ENCODE results near the gene ARHGAP45. TPM values are rescaled to one million over a fixed set of nuclear protein-coding genes. Genes with fewer than 3 reads are reported as not detected.
"Not testable (repeated sequence)": the region's sequence is repeated elsewhere in the genome, so short reads cannot be mapped to it uniquely, and the experiment has no call there.

The ARHGAP45 gene
- total RNA-seq, 1 experiment from 2014 or later = 11.6 TPM

DNA sequence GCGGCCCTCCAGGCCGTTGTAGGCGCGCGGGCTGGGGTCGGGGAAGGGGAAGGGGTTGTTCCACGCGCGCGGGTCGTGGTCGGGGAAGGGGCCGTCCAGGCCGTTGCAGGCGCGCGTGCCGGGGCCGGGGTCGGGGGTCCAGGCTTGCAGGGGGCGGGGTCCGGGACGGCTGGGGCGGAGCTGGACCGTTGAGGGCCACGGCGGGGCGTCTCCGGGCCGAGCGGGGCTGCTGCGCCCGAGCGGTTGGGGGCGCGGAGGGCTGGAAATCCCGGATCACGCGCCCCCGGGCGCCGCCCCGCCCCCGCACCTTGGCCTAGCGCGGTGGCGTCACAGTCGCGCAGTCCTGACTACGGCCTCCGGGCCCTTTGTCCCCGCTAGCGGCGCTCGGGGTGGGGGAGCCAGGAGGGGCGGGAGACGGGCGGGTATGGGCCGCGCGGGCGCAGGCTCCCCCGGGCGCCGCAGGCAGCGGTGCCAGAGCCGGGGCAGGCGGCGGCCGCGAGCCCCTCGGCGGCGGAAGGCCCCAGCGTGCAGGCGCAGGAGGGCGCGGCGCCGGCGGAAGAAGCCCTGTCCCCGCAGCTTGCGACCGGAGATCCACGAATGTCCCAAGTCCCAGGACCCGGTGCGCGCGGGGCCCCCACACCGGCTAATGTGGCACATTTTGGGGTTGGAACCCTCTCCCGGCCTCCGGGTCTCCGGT lies 37.5 kb downstream of the ARHGAP45 start:
- DNase-seq (ENCODE audit: low read depth) = peak; percentile 86

- peak; percentile 65 for DNase-seq (ENCODE audit: low read depth)
Observed at GRCh38 chr19:1105008-1105872, 38.3 kb downstream of the ARHGAP45 start.

DNA sequence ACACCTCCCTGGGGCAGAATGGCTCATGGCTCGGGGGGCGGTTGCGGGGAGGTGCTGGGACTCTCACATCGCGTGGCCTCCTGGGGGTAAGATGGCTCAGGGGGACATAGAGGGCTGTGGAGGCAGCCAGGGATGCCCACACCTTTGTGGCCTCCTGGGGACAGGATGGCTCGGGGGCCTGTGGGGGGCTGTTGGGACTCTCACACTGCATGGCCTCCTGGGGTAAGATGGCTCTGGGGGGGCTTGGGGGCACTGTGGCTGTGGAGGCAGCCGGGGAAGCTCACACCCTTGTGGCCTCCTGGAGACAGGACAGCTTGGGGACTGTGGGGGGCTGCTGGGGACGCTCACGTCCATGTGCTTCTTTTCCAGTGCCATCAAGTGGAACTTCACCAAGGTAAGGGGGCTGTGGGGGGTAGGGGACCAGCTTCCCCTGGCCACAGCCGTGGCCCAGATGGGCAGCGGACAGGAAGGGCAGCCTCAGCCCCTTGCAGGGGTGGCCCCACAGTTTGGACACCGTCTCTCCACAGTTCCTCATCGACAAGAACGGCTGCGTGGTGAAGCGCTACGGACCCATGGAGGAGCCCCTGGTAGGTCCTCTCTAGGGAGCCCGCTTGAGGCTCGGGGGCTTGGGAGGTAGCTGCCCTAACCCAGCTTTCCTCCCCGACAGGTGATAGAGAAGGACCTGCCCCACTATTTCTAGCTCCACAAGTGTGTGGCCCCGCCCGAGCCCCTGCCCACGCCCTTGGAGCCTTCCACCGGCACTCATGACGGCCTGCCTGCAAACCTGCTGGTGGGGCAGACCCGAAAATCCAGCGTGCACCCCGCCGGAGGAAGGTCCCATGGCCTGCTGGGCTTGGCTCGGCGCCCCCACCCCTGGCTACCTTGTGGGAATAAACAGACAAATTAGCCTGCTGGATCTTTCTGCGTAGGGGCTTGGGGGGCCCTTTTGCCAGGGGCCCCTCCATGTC lies 39.2 kb downstream of the ARHGAP45 start:
- DNase-seq (ENCODE audit: low read depth) = no peak

GRCh38 chr19:1106841-1107660 lies 40.1 kb downstream of the ARHGAP45 start:
- peak; percentile 71 for DNase-seq (ENCODE audit: low read depth)

- no peak for DNase-seq (ENCODE audit: low read depth)
Observed at GRCh38 chr19:1107661-1108261, 40.8 kb downstream of the ARHGAP45 start.

DNA sequence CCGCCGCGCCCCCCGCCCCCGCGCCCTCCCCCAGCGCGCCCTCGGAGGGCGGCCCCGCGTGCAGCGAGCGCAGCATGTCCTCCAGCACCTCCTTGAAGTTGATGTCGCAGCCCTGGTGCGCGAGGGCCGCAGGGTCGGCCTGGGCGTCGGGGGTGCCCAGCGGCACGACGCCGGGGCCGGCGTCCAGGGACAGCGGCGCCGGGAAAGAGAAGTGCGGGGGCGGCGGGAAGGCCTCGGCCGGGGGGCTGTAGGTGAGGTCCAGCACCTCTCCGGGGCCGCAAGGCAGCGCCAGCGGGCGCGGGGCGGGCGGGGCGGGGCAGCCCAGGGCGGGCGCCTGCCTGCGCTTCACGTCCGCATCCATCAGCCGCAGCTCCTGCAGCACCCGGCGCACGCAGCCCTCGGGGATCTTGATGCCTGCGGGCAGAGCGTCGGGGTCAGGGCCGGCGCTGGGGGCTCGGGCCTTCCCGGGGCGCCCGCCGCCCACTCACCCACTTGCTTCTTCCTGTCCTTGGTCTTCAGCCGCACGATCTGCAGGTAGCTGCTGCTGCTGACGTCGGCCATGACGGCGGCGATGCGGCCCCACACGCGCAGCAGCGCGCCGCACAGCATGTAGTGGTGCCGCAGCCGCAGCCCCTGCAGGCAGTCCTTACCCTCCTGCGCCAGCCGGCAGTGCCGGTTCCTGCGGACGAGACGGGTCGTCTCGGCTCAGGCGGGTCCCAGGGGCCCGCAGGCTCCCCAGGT lies 41.5 kb downstream of the ARHGAP45 start:
- DNase-seq (ENCODE audit: low read depth) = no peak

- no peak for DNase-seq (ENCODE audit: low read depth)
Observed at GRCh38 chr19:1109032-1109551, 42.1 kb downstream of the ARHGAP45 start.

- DNase-seq (ENCODE audit: low read depth) = no peak
Observed at GRCh38 chr19:1109697-1110671, 43.0 kb downstream of the ARHGAP45 start.

DNA sequence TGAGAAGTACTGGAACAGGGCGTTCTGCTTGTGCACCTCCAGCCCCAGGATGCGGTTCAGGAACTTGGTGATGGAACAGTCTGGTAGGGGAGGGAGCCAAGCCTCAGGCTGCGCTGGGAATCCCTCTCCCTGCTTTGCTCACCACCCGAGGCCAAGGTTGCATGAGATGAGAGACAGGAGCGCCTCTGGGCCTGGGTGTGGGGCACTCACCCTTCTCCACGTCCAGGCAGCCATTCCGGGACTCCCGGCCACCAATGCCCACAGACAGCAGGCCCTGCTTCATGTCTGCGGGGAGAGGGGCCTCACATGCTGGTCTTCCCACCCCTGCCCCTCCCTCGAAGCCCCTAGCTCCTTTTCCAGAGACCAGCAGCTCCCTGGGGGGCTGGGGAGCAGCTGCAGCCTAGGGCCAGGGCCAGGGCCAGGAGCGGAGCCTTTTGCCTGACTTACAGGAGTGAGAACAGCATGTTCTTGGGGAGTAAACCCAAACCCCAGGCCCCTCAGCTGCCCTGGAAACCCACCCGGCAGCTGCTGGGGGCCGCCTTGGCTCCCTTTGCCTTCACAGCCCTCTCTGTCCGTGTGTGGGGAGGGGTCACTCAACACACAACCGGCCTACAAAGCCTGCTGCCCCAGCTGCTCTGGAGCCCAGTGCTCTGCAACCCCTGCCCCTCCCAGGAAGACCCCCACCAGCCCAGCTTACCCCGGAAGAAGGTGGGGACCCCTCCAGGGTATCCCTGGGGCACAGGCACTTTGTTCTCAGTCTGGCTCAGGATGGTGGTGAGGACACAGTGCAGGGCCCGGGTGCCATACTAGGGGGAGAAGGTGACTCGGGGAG lies 44.1 kb downstream of the ARHGAP45 start:
- peak; percentile 42 for DNase-seq (ENCODE audit: low read depth)

DNA sequence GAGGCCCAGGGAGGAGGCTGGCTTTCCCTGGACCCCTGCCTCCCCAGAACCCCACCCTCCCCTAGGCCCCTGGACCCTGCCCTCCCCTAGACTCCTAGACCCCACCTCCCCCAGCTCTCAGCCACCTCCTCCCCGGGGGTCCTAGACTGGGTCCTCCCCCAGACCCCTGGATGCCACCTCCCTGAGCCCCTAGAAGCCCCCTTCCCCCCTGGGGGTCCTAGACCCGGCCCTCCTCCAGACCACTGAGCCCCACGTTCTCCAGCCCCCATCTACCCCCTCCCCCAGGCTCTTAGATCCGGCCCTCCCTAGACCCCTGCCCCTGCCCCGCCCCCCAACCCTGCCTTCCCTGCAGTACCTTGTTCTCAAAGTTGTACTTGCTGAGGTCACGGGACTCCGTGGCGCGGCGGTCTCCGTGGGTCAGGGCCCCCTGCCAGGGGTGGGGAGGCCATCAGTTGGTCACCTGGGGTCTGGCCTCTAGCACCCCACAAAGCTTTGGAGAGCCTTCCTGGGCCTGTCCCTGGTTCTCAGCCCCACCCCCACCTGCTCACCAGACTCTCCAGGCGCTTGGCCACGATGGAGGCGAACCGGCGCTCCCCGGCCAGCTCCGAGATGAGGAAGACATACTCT lies 44.8 kb downstream of the ARHGAP45 start:
- no peak for DNase-seq (ENCODE audit: low read depth)

GRCh38 chr19:1112268-1113029 lies 45.5 kb downstream of the ARHGAP45 start:
- DNase-seq (ENCODE audit: low read depth) = no peak

DNA sequence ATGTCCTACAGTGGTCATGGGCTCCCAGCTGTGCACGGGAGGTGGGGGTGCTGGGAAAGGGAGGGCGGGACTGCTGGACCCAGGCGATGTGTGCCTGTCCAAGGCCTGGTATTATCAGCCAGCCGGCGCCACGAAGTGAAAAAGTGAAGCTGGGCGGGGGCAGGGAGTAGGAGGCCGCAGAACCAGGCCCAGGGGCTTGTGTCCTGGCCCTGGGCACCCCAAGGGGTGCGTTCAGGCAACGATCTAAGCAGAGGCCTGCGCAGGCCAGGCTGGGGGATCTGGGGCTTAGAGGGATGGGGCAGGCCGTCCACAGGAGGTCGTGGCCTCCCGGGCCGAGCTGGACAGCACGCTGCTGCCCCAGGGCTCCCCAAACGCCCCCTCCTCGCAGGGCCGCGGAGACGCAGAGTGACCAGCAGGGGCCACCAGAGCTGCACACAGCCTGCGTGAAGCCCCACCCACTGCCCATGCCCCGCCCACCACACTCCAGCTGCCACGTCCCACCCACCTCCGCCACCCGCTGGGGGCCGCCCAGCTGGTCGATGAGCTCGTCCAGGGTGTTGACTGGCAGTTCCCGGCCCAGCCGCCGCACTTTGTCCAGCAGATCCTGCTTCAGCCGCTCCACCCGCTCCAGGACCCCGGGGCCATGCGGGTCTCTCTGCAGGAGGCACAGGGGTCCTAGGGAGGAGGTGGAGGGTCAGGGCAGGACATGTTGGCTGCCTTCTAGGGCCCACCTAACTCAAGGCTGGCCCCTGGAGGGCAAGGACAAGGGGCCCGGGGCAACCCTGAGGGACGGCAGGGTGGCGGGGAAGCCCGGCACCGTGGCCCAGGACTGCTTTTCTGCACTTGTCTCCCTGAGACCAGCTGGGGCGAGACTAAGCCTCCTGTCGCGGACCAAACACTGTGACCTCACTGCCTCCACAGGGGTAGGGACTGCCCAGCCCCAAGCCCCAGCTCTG lies 46.3 kb downstream of the ARHGAP45 start:
- peak; percentile 98 for DNase-seq (ENCODE audit: low read depth)

GRCh38 chr19:1113986-1114483 lies 47.1 kb downstream of the ARHGAP45 start:
- no peak for DNase-seq (ENCODE audit: low read depth)

DNA sequence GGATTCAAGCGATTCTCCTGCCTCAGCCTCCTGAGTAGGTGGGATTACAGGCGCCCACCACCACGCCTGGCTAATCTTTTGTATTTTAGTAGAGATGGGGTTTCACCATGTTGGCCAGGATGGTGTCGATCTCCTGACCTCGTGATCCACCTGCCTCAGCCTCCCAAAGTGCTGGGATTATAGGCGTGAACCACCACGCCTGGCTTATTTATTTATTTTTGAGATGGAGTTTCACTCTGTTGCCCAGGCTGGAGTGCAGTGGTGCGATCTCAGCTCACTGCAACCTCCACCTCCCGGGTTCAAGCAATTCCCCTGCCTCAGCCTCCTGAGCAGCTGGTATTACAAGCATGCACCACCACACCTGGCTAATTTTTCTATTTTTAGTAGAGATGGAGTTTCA lies 47.8 kb downstream of the ARHGAP45 start:
- DNase-seq (ENCODE audit: low read depth) = not testable (repeated sequence)

Data from Daoy (cell line).